GM18867 (cell line): ENCODE measurements around the gene PSG6.
"Not testable (repeated sequence)": the region's sequence is repeated elsewhere in the genome, so short reads cannot be mapped to it uniquely, and the experiment has no call there.

Experiments
- ATAC-seq: cut with Tn5 transposase; IDR thresholded peaks from one replicate; pipeline ENCODE4 v1.9.1; 2021; ENCODE audit warnings: mild to moderate bottlenecking, moderate library complexity; ENCODE audit not compliant: unreplicated experiment

The PSG6 gene

GRCh38 chr19:42917634-42918033 lies at the start of gene PSG6:
Gene PSG6, minus strand, starts transcription at chr19:42917894. Its CDS starts 102 bp downstream, at chr19:42917792.
- ATAC-seq, result not testable (repeated sequence)

GRCh38 chr19:42965176-42965575 lies 47.5 kb upstream of the PSG6 start:
- ATAC-seq, result no peak

- no peak for ATAC-seq
Observed at GRCh38 chr19:42961119-42961518, 43.4 kb upstream of the PSG6 start.

GRCh38 chr19:42952126-42952525 lies 34.4 kb upstream of the PSG6 start:
- not testable (repeated sequence) for ATAC-seq

- not testable (repeated sequence) for ATAC-seq
Observed at GRCh38 chr19:42951476-42951875, 33.8 kb upstream of the PSG6 start.

GRCh38 chr19:42942187-42942789 lies 24.6 kb upstream of the PSG6 start:
- ATAC-seq, result no peak

- ATAC-seq, result not testable (repeated sequence)
Observed at GRCh38 chr19:42937107-42937506, 19.4 kb upstream of the PSG6 start, which contains the start of gene PSG7. Gene PSG7, minus strand, starts transcription at chr19:42937207. Its CDS starts 131 bp downstream, at chr19:42937076.

GRCh38 chr19:42934726-42935125 lies 17.0 kb upstream of the PSG6 start:
- ATAC-seq, result not testable (repeated sequence)

GRCh38 chr19:42934183-42934582 lies 16.5 kb upstream of the PSG6 start:
- ATAC-seq, result not testable (repeated sequence)

- not testable (repeated sequence) for ATAC-seq
Observed at GRCh38 chr19:42933412-42933811, 15.7 kb upstream of the PSG6 start.

- ATAC-seq, result not testable (repeated sequence)
Observed at GRCh38 chr19:42932485-42933101, 14.9 kb upstream of the PSG6 start.

GRCh38 chr19:42930214-42930613 lies 12.5 kb upstream of the PSG6 start:
- ATAC-seq, result not testable (repeated sequence)

GRCh38 chr19:42928896-42929295 lies 11.2 kb upstream of the PSG6 start:
- ATAC-seq, result no peak

GRCh38 chr19:42926781-42927180 lies 9.1 kb upstream of the PSG6 start:
- no peak for ATAC-seq

- ATAC-seq, result not testable (repeated sequence)
Observed at GRCh38 chr19:42923106-42923505, 5.4 kb upstream of the PSG6 start.

- ATAC-seq, result not testable (repeated sequence)
Observed at GRCh38 chr19:42920971-42921370, 3.3 kb upstream of the PSG6 start.

GRCh38 chr19:42919757-42920079 lies 2.0 kb upstream of the PSG6 start:
- ATAC-seq, result no peak

GRCh38 chr19:42919070-42919756 lies 1.5 kb upstream of the PSG6 start:
- not testable (repeated sequence) for ATAC-seq

- not testable (repeated sequence) for ATAC-seq
Observed at GRCh38 chr19:42918377-42919069, 829 bp upstream of the PSG6 start.

- ATAC-seq, result not testable (repeated sequence)
Observed at GRCh38 chr19:42916931-42917330, 763 bp downstream of the PSG6 start.

GRCh38 chr19:42913516-42913915 lies 4.2 kb downstream of the PSG6 start:
- not testable (repeated sequence) for ATAC-seq
